ENCODE data around the gene KCNE3.

KCNE3 gene

GRCh38 chr11:74471037-74471436 lies 3.7 kb upstream of the KCNE3 start:
- DNase-seq = no peak

- DNase-seq = no peak
Measured at GRCh38 chr11:74470526-74470925, 3.2 kb upstream of the KCNE3 start.

DNA sequence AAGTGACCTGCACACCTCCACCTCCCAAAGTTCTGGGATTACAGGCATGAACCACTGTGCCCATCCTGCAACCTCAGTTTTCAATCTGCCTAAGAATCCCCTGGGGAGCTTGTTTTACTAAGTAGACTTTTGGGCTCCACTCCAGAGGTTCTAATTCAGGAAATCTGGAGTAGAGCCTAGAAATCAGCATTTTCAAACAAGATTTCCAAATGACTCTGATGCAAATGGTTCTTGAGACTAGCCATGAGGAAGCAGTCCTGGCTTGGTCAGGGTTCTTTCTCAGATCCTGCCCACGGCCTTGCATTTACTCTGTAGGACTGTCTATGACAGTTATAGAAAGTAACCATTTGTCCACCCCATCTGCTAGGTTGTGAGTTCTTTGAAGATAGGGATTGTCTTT lies 1.6 kb upstream of the KCNE3 start:
- no peak for DNase-seq

- DNase-seq = no peak
Measured at GRCh38 chr11:74468521-74468920, 1.2 kb upstream of the KCNE3 start.

DNA sequence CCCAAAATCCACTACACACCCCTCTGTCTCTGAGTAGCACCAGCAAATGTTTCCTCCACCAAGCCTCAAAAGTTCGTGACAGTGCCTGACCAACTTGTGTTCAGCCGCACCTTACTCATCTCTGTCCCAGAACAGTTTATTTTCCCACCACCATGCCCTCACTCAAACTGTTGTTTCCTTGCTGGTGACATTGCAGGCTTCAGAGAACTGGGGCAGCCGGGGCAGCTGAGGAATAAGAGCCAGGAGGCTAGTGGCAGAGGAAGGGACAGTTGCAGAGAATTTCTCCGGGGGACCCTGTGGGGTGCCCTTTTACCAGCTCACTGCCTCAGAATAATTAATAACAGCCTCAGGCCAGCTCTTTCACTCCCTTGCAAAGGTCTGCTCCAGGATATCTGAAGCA lies 709 bp upstream of the KCNE3 start:
- DNase-seq = no peak

GRCh38 chr11:74465291-74465708 lies 2.0 kb downstream of the KCNE3 start:
- DNase-seq = no peak

GRCh38 chr11:74464746-74465145 lies 2.6 kb downstream of the KCNE3 start:
- DNase-seq = no peak

DNA sequence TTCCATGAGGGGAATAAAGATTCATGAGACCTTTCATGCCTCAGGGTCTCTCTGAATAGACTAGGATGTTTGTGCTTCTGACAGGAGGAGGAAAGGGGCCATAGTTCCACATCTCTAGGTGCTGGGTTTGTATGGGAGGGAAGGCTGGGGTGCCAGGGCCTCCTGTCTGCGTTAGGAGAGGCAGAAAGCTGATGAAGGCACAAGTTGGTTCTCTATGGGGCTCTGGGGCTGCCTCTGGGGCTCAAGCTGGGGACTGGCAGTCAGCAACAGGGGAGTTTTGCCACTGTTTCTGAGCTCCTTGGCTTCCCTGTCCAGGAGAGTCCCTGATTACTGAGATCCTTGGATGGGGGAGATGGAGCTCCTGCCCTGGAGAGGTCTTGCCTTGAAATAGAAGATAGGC lies 4.1 kb downstream of the KCNE3 start:
- no peak for DNase-seq

- no peak for DNase-seq
Measured at GRCh38 chr11:74462631-74463030, 4.7 kb downstream of the KCNE3 start.

GRCh38 chr11:74462009-74462408 lies 5.3 kb downstream of the KCNE3 start:
- DNase-seq = peak; percentile 72

GRCh38 chr11:74460481-74461154 lies 6.7 kb downstream of the KCNE3 start:
- no peak for DNase-seq

DNA sequence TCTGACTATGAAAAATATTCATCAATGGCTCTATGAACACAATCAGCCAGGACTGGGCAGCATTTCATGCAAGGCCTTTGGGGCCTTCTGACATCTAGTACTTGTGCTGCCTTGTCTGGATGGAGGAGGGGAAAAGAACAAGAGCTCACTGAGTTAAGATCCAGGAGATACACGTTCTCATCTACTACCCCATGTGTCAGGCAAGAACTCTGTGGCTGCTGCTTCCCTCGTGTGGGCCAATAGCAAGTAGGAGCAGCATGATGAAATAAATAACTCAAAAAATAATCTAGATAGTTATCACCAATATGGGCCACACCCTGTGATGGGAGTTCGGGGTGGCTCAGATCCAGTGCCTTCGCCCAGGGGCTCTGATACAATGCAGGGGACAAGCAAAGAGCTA lies 7.3 kb downstream of the KCNE3 start:
- no peak for DNase-seq

DNA sequence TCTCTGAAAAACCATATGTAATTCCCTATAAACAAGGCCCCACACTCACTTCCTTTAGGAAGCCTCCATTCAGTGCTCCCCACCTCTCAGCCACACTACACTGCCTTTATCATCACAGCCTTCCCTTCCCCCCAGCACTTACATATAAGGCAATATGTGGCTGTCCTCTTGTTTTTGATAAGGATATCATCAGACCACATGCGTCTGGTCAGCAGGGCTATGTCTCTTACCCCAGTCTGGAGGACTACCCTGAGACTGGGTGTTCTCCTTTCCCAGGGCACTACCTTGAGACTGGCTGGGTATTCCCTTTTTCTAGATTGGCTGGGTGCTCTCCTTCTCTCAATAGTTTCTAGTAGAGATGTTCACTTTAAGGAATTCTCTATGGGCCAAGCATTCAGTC lies 7.8 kb downstream of the KCNE3 start:
- DNase-seq = no peak

DNA sequence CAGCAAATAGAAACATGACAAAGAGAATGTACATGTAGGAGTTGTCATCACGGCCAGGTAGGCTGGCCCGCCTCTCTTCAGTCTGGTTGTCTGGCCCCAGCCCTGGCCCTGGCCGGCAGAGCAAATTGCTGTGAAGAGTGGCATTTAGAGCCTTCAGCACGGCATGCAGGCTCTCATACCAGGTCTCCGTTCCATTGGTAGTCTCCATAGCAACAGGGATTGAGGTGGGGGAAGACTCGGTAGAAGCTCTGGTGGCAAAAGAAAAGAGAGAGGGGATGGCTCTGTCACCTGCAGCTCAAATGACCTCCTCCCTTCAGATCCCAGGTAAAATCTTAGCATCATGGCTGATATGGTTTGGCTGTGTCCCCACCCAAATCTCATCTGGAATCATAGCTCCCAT lies 10.0 kb downstream of the KCNE3 start:
- no peak for DNase-seq

GRCh38 chr11:74453373-74453975 lies 13.9 kb downstream of the KCNE3 start:
- peak; percentile 50 for DNase-seq

DNA sequence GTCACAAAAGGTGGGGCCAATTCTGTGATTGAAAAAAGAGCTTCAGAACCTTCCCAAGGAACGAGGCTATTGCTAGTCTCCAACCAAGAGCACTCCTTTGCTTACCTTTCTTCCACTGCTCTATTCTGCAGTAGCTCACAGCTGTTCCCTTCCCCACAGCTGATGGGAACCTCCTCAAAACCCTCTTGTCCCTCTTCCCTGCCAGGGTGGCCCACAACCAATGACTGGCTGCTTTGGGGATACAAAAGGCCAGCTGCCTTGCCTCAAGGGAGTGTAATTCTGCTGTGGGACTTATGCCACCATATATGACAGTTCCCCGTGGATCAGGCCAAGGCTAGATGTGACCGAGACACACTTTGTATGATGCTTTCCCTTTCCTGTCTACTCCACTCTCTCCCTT lies 15.0 kb downstream of the KCNE3 start:
- DNase-seq = no peak

DNA sequence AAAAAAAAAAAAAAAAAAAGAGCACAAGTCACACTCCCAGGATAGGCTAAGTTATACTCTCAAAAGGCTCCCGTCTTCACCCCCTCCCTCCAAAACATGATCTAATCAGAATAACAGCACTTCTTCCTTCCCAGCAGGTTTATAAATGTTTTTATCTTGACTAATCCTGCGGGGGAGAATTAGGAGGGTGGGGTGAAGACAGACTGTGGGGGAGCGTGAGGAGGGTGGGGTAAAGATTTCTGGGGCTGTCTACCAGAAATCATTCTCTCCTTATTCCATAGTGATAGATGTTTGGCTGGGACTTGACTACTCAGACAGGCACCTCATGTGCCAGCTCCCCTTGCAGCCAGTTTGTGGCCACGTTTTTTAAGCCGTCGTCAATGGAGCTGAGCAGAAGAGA lies 17.0 kb downstream of the KCNE3 start:
- no peak for DNase-seq

GRCh38 chr11:74449369-74449931 lies 17.9 kb downstream of the KCNE3 start:
- peak; percentile 17 for DNase-seq

- DNase-seq = no peak
Measured at GRCh38 chr11:74447720-74448119, 19.6 kb downstream of the KCNE3 start.

DNA sequence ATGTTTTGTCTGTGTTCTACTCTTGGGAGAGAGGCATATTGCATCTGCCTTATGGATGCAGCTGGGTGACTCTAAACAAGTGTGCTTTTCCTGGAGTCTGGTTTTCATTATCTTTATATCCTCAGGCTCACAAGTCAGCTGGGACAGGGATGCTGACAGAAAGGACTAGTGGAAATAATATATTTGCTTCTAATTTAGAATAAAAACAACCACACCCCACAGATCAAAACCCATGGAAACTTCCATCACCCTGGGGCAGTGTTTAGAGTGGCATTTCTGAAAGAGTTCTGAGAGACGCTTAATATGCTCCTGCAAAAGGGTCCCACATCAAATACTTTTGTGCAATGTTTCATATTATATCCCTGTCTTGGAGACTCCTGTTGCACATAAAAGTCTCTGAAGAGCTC lies 20.8 kb downstream of the KCNE3 start:
- DNase-seq = no peak

- DNase-seq = no peak
Measured at GRCh38 chr11:74444173-74444826, 23.0 kb downstream of the KCNE3 start.

DNA sequence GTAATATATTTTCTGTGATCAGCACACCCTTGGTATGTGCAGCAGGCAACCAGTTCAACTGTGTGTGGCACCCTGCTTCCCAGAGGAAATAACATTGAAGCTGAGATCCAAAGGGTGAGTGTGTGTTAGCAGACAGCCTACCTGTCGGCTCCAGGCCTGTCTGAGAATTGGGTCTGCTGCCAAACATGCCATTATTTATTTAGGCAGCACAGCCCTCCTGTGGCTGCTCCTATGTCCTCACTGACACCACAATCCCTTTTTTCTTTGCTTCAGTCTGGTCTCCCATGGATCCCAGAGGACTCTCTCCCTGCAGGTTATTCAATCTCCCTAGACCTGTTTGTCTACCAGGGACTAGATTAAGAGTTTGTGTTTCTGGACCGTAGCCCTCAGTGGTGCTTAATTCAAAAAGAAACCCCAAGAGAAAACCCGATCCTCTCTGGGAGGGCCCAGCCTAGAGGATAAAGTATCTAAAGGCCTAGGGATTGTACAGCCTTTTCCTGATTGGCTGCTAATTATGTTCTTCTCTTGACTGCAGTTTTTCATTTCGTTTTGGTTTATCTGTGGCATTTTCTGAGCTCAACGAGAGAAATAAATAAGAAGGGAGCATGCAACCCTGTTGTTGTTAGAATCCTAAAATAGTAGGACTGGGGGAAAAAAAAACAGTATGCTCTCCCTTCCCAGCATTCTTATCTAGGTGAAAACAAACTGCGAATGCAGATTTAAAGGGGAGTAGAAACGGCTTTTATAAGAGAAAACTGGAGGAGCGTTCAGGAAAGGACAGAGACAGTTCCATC lies 24.1 kb downstream of the KCNE3 start:
- DNase-seq = no peak

- no peak for DNase-seq
Measured at GRCh38 chr11:74442636-74443035, 24.7 kb downstream of the KCNE3 start.
